Ishikawa (cell line): ENCODE results near the gene NYAP1.

Experiments
- EP300 ChIP-seq: IDR thresholded peaks from 2 replicates; pipeline ENCODE4 v1.6.1; 2012; ENCODE audit warnings: borderline replicate concordance
- RAD21 ChIP-seq: IDR thresholded peaks from 2 replicates; pipeline ENCODE4 v1.6.1; 2012; ENCODE audit warnings: low read depth
- TAF1 ChIP-seq: IDR thresholded peaks from 2 replicates; pipeline ENCODE4 v1.6.1; 2012; ENCODE audit warnings: low read depth, mild to moderate bottlenecking
- TCF12 ChIP-seq: IDR thresholded peaks from 2 replicates; pipeline ENCODE4 v1.6.1; 2012; ENCODE audit warnings: low read depth
- YY1 ChIP-seq: IDR thresholded peaks from 2 replicates; pipeline ENCODE4 v1.6.1; 2012; ENCODE audit warnings: low read depth
- TF ChIP-seq, protein P1 (sequence below): IDR thresholded peaks from 2 replicates; pipeline ENCODE4 v1.6.1; 2012; ENCODE audit warnings: low read depth, mild to moderate bottlenecking
- TF ChIP-seq, protein P2 (sequence below): IDR thresholded peaks from 2 replicates; pipeline ENCODE4 v1.6.1; 2012

DNA sequence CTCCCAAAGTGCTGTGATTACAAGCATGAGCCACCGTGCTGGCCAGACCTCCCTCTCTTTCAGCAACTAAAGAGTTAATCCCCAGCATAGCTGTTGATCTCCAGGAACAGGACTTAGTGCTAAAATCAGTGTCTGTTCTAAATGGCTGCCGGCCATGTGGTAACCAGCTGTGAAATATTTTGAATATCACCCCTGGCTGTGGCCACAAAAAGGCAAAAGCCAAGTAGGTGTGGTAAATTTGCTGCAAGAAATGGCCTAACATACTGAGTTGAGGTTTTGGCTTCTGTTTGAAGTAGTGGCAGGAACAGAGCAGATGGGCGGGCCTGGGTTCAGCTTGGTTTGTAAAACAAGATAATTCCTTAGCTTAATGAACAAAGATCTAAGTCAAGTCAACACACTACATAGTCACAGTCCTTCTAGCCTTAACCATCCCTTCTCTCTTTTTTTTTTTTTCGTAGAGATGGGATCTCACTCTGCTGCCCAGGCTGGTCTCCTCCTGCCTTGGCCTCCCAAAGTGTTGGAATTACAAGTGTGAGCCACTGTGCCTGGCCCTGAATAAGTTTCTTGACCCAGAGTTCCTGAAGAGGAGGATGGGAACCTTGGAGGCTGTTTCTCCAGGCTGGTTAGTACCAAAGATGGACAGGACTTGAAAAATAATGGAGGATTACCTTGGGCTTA, 32.5 kb downstream of the NYAP1 start:
- TF ChIP-seq, protein P1, sequence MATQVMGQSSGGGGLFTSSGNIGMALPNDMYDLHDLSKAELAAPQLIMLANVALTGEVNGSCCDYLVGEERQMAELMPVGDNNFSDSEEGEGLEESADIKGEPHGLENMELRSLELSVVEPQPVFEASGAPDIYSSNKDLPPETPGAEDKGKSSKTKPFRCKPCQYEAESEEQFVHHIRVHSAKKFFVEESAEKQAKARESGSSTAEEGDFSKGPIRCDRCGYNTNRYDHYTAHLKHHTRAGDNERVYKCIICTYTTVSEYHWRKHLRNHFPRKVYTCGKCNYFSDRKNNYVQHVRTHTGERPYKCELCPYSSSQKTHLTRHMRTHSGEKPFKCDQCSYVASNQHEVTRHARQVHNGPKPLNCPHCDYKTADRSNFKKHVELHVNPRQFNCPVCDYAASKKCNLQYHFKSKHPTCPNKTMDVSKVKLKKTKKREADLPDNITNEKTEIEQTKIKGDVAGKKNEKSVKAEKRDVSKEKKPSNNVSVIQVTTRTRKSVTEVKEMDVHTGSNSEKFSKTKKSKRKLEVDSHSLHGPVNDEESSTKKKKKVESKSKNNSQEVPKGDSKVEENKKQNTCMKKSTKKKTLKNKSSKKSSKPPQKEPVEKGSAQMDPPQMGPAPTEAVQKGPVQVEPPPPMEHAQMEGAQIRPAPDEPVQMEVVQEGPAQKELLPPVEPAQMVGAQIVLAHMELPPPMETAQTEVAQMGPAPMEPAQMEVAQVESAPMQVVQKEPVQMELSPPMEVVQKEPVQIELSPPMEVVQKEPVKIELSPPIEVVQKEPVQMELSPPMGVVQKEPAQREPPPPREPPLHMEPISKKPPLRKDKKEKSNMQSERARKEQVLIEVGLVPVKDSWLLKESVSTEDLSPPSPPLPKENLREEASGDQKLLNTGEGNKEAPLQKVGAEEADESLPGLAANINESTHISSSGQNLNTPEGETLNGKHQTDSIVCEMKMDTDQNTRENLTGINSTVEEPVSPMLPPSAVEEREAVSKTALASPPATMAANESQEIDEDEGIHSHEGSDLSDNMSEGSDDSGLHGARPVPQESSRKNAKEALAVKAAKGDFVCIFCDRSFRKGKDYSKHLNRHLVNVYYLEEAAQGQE: no peak
- TF ChIP-seq EP300 (no peak), TAF1 (no peak), RAD21 (no peak), TCF12 (no peak), YY1 (no peak)
- TF ChIP-seq, protein P2, sequence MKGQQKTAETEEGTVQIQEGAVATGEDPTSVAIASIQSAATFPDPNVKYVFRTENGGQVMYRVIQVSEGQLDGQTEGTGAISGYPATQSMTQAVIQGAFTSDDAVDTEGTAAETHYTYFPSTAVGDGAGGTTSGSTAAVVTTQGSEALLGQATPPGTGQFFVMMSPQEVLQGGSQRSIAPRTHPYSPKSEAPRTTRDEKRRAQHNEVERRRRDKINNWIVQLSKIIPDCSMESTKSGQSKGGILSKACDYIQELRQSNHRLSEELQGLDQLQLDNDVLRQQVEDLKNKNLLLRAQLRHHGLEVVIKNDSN: no peak
